CD8-positive, alpha-beta memory T cell (primary cell): ENCODE measurements around the gene ZBTB4. TPM values are rescaled to one million over a fixed set of nuclear protein-coding genes. Genes with fewer than 3 reads are reported as not detected.

Experiments
- CTCF ChIA-PET: fragments of 350-600 bp; sonication (Branson Sonifier 250); formaldehyde crosslinking; loops from one replicate; lab custom pipeline; 2021; ENCODE audit warnings: antibody characterized with exemption; lab: Charles Lee
- POLR2A ChIA-PET: fragments of 350-600 bp; sonication (Branson Sonifier 250); formaldehyde crosslinking; loops from one replicate; lab custom pipeline; 2021; ENCODE audit warnings: antibody characterized with exemption; lab: Charles Lee
- DNase-seq, 5 donors: peaks; one replicate each; pipeline versions ENCODE4 v3.0.0 to v3.0.0-alpha.2; 2020 to 2022; ENCODE audit warnings: mixed read lengths in 1 of 5
- H3K27ac ChIP-seq: one replicate; pipeline ENCODE4 v1.7.0; 2013; ENCODE audit warnings: low read depth, mild to moderate bottlenecking, low read length, moderate library complexity
- H3K27me3 ChIP-seq: 2 replicates; pipeline ENCODE4 v1.7.0; 2013; ENCODE audit warnings: low read length, mild to moderate bottlenecking; ENCODE audit not compliant: insufficient read depth, poor library complexity, severe bottlenecking
- H3K36me3 ChIP-seq: 2 replicates; pipeline ENCODE4 v1.7.0; 2013; ENCODE audit warnings: mild to moderate bottlenecking, low read length, moderate library complexity; ENCODE audit not compliant: insufficient read depth
- H3K4me1 ChIP-seq: 2 replicates; pipeline ENCODE4 v1.7.0; 2013; ENCODE audit warnings: mild to moderate bottlenecking, low read length, moderate library complexity; ENCODE audit not compliant: insufficient read depth
- H3K4me3 ChIP-seq: 2 replicates; pipeline ENCODE4 v1.7.0; 2013; ENCODE audit warnings: mild to moderate bottlenecking, low read length
- H3K9me3 ChIP-seq: 2 replicates; pipeline ENCODE4 v1.7.0; 2013; ENCODE audit warnings: mild to moderate bottlenecking, low read length
- H3K27ac Mint-ChIP-seq, 8 donors: one replicate each; pipeline ENCODE4 v1.8.0; 2020 to 2021; ENCODE audit warnings: mixed read lengths in 8 of 8, mild to moderate bottlenecking in 6 of 8, inconsistent platforms in 3 of 8, moderate library complexity in 3 of 8
- H3K27me3 Mint-ChIP-seq, 2 donors: one replicate each; pipeline ENCODE4 v1.8.0; 2020 to 2021; ENCODE audit warnings: mixed read lengths in 2 of 2, mild to moderate bottlenecking in 1 of 2, moderate library complexity in 1 of 2
- H3K36me3 Mint-ChIP-seq, 3 donors: one replicate each; pipeline ENCODE4 v1.8.0; 2020 to 2021; ENCODE audit warnings: mixed read lengths in 3 of 3, inconsistent platforms in 1 of 3, mild to moderate bottlenecking in 1 of 3
- H3K4me1 Mint-ChIP-seq, 3 donors: one replicate each; pipeline ENCODE4 v1.8.0; 2020 to 2021; ENCODE audit warnings: mixed read lengths in 3 of 3, inconsistent platforms in 1 of 3, mild to moderate bottlenecking in 1 of 3
- H3K4me3 Mint-ChIP-seq, 7 donors: one replicate each; pipeline ENCODE4 v1.8.0; 2020 to 2021; ENCODE audit warnings: mixed read lengths in 7 of 7, mild to moderate bottlenecking in 6 of 7, moderate library complexity in 4 of 7, inconsistent platforms in 2 of 7
- H3K9me3 Mint-ChIP-seq, 5 donors: one replicate each; pipeline ENCODE4 v1.8.0; 2020 to 2022; ENCODE audit warnings: mixed read lengths in 5 of 5, mild to moderate bottlenecking in 3 of 5, moderate library complexity in 2 of 5, inconsistent platforms in 1 of 5
- polyA plus RNA-seq: library from polyadenylated mRNA; unstranded; fragments of 300-500 nt; fragmentation: Illumina TruSeq; gene quantifications from one replicate; pipeline ENCODE4 v1.2.3, GENCODE V29; 2021
- total RNA-seq, 2 experiments: library from RNA; stranded (reverse); gene quantifications; one replicate each; pipeline ENCODE4 v1.2.3, GENCODE V29; 2021

Gene ZBTB4
- total and polyA plus RNA-seq, 3 experiments from 2014 or later: 22.8 to 24.1 (median 23.1) TPM

- H3K27ac Mint-ChIP-seq: peak overlapping the region in 1 of 8 donors; percentile 5
- Histone ChIP-seq H3K9me3 (no peaks in the 10 kb centered on the region), H3K27me3 (no peaks in the 10 kb centered on the region), H3K4me1 (no peaks in the 10 kb centered on the region), H3K4me3 (no peak overlapping the region), H3K27ac (no peak overlapping the region), H3K36me3 (no peaks in the 10 kb centered on the region)
- no peaks in the 10 kb centered on the region for H3K4me1 Mint-ChIP-seq
- ChIA-PET POLR2A (no interaction called here), CTCF (interaction anchor here (2.1 kb wide), 1 partner anchor 11 kb away, joined by 10 read pairs; no protein-coding TSS in a partner anchor)
- no peaks in the 10 kb centered on the region for H3K9me3 Mint-ChIP-seq
- H3K27me3 Mint-ChIP-seq: peaks cover 0 to 3% of the 10 kb centered on the region in 2 donors
- no peaks in the 10 kb centered on the region for H3K36me3 Mint-ChIP-seq
- no peak overlapping the region for H3K4me3 Mint-ChIP-seq
- DNase-seq: no peak
Observed at GRCh38 chr17:7426203-7426863, 53.1 kb downstream of the ZBTB4 start.

GRCh38 chr17:7425756-7426155, 53.7 kb downstream of the ZBTB4 start:
- H3K27ac ChIP-seq: no peak overlapping the region
- H3K36me3 ChIP-seq: no peaks in the 10 kb centered on the region
- DNase-seq: no peak
- no peaks in the 10 kb centered on the region for H3K27me3 ChIP-seq
- ChIA-PET CTCF (interaction anchor here (0.6 to 1.3 kb wide), 2 partner anchors 11 to 49 kb away, joined by 3 to 4 read pairs; no protein-coding TSS in a partner anchor), POLR2A (no interaction called here)
- H3K4me1 ChIP-seq: no peaks in the 10 kb centered on the region
- Mint-ChIP-seq H3K27ac (peak overlapping the region in 1 of 8 donors; percentile 5), H3K9me3 (no peaks in the 10 kb centered on the region), H3K27me3 (peaks cover 0 to 3% of the 10 kb centered on the region in 2 donors), H3K36me3 (no peaks in the 10 kb centered on the region), H3K4me3 (no peak overlapping the region), H3K4me1 (no peaks in the 10 kb centered on the region)
- H3K9me3 ChIP-seq: no peaks in the 10 kb centered on the region
- no peak overlapping the region for H3K4me3 ChIP-seq

- H3K4me3 Mint-ChIP-seq: no peak within 1 kb of the TSS
- ChIA-PET POLR2A (no interaction called here), CTCF (interaction anchor here (0.6 to 1.3 kb wide), 2 partner anchors 11 to 49 kb away, joined by 3 to 4 read pairs; no protein-coding TSS in a partner anchor)
- Histone ChIP-seq H3K4me1 (no peaks in the 10 kb centered on the region), H3K27ac (no peak within 1 kb of the TSS), H3K36me3 (no peaks in the 10 kb centered on the region), H3K4me3 (no peak within 1 kb of the TSS), H3K27me3 (no peaks in the 10 kb centered on the region), H3K9me3 (no peaks in the 10 kb centered on the region)
- H3K27ac Mint-ChIP-seq: peak within 1 kb of the TSS in 1 of 8 donors; percentile 5
- H3K36me3 Mint-ChIP-seq: no peaks in the 10 kb centered on the region
- no peaks in the 10 kb centered on the region for H3K4me1 Mint-ChIP-seq
- H3K9me3 Mint-ChIP-seq: no peaks in the 10 kb centered on the region
- no peak for DNase-seq
- H3K27me3 Mint-ChIP-seq: peaks cover 0 to 3% of the 10 kb centered on the region in 2 donors
Observed at GRCh38 chr17:7425316-7425715, 54.1 kb downstream of the ZBTB4 start, which contains the start of gene SPEM2. SPEM2 (plus strand) TSS chr17:7425616; CDS start chr17:7425689, 73 bp downstream.

GRCh38 chr17:7423679-7424078, 55.8 kb downstream of the ZBTB4 start:
- H3K27me3 ChIP-seq: no peaks in the 10 kb centered on the region
- no peaks in the 10 kb centered on the region for H3K4me1 Mint-ChIP-seq
- ChIA-PET POLR2A (interaction anchor here (0.6 kb wide), 1 partner anchor 28 kb away, joined by 3 read pairs; no protein-coding TSS in a partner anchor), CTCF (interaction anchor here (0.7 kb wide), 1 partner anchor 137 kb away, joined by 3 read pairs; no protein-coding TSS in a partner anchor)
- no peak for DNase-seq
- H3K4me1 ChIP-seq: no peaks in the 10 kb centered on the region
- no peaks in the 10 kb centered on the region for H3K36me3 ChIP-seq
- no peaks in the 10 kb centered on the region for H3K9me3 Mint-ChIP-seq
- H3K4me3 ChIP-seq: no peak overlapping the region
- H3K27me3 Mint-ChIP-seq: peaks cover 3 to 6% of the 10 kb centered on the region in 2 donors
- no peaks in the 10 kb centered on the region for H3K9me3 ChIP-seq
- H3K36me3 Mint-ChIP-seq: no peaks in the 10 kb centered on the region
- no peak overlapping the region for H3K4me3 Mint-ChIP-seq
- H3K27ac Mint-ChIP-seq: no peak overlapping the region
- no peak overlapping the region for H3K27ac ChIP-seq

- CTCF ChIA-PET: interaction anchor here (0.9 kb wide), 1 partner anchor 139 kb away, joined by 3 read pairs; no protein-coding TSS in a partner anchor
- Histone ChIP-seq H3K9me3 (no peaks in the 10 kb centered on the region), H3K27me3 (no peaks in the 10 kb centered on the region), H3K27ac (no peak overlapping the region), H3K36me3 (no peaks in the 10 kb centered on the region), H3K4me3 (no peak overlapping the region), H3K4me1 (no peaks in the 10 kb centered on the region)
- Mint-ChIP-seq H3K9me3 (no peaks in the 10 kb centered on the region), H3K27me3 (peaks cover 3 to 6% of the 10 kb centered on the region in 2 donors), H3K27ac (no peak overlapping the region), H3K4me3 (no peak overlapping the region), H3K4me1 (peaks cover 0 to 2% (median 0%) of the 10 kb centered on the region in 3 donors), H3K36me3 (peaks cover 0 to 1% (median 0%) of the 10 kb centered on the region in 3 donors)
- no peak for DNase-seq
- POLR2A ChIA-PET: no interaction called here
Observed at GRCh38 chr17:7421186-7421585, 58.2 kb downstream of the ZBTB4 start.

GRCh38 chr17:7419819-7420610, 59.4 kb downstream of the ZBTB4 start, which contains the start of gene SPEM1:
SPEM1 (plus strand) TSS chr17:7420324; CDS start chr17:7420385, 61 bp downstream.
- CTCF ChIA-PET: interaction anchor here (0.9 kb wide), 1 partner anchor 140 kb away, joined by 3 read pairs; no protein-coding TSS in a partner anchor
- H3K9me3 Mint-ChIP-seq: no peaks in the 10 kb centered on the region
- peak within 1 kb of the TSS in 1 of 7 donors; percentile 32 for H3K4me3 Mint-ChIP-seq
- Histone ChIP-seq H3K27me3 (no peaks in the 10 kb centered on the region), H3K4me3 (no peak within 1 kb of the TSS), H3K4me1 (no peaks in the 10 kb centered on the region), H3K27ac (no peak within 1 kb of the TSS), H3K36me3 (no peaks in the 10 kb centered on the region), H3K9me3 (no peaks in the 10 kb centered on the region)
- H3K27ac Mint-ChIP-seq: no peak within 1 kb of the TSS
- peaks cover 0 to 1% (median 0%) of the 10 kb centered on the region in 3 donors for H3K36me3 Mint-ChIP-seq
- H3K4me1 Mint-ChIP-seq: peaks cover 0 to 2% (median 0%) of the 10 kb centered on the region in 3 donors
- no peak for DNase-seq
- H3K27me3 Mint-ChIP-seq: peaks cover 0 to 6% of the 10 kb centered on the region in 2 donors
- POLR2A ChIA-PET: interaction anchor here (0.6 kb wide), 1 partner anchor 48 kb away, joined by 4 read pairs; no protein-coding TSS in a partner anchor

- Histone ChIP-seq H3K4me1 (no peaks in the 10 kb centered on the region), H3K9me3 (no peaks in the 10 kb centered on the region), H3K27ac (no peak overlapping the region), H3K27me3 (no peaks in the 10 kb centered on the region), H3K4me3 (no peak overlapping the region), H3K36me3 (no peaks in the 10 kb centered on the region)
- Mint-ChIP-seq H3K4me1 (peaks cover 0 to 2% (median 0%) of the 10 kb centered on the region in 3 donors), H3K27ac (no peak overlapping the region), H3K27me3 (peaks cover 0 to 6% of the 10 kb centered on the region in 2 donors), H3K4me3 (no peak overlapping the region), H3K36me3 (peaks cover 0 to 1% (median 0%) of the 10 kb centered on the region in 3 donors), H3K9me3 (no peaks in the 10 kb centered on the region)
- no peak for DNase-seq
- ChIA-PET CTCF (no interaction called here), POLR2A (no interaction called here)
Observed at GRCh38 chr17:7418472-7419152, 60.8 kb downstream of the ZBTB4 start.
